Left ventricle myocardium inferior (tissue), 1 donor: ENCODE measurements around the gene SCAI. TPM values are rescaled to one million over a fixed set of nuclear protein-coding genes. Genes with fewer than 3 reads are reported as not detected.

Experiments used
- DNase-seq: peaks from one replicate; pipeline ENCODE4 v3.0.0-alpha.2; 2020
- H3K27ac ChIP-seq: fragments of 200-600 bp; replicated peaks from 2 replicates; pipeline ENCODE4 v1.8.0; 2021
- H3K27me3 ChIP-seq: fragments of 200-600 bp; 2 replicates; pipeline ENCODE4 v1.8.0; 2021; ENCODE audit warnings: low read depth
- H3K36me3 ChIP-seq: fragments of 200-600 bp; 2 replicates; pipeline ENCODE4 v1.8.0; 2021
- H3K4me1 ChIP-seq: fragments of 200-600 bp; 2 replicates; pipeline ENCODE4 v1.8.0; 2021
- H3K4me3 ChIP-seq: fragments of 200-600 bp; 2 replicates; pipeline ENCODE4 v1.8.0; 2021; ENCODE audit warnings: mild to moderate bottlenecking, moderate library complexity
- H3K9me3 ChIP-seq: fragments of 200-600 bp; replicated peaks from 2 replicates; pipeline ENCODE4 v1.8.0; 2021
- intact Hi-C: fragments of 100-400 bp; cut with micrococcal nuclease; formaldehyde crosslinking; loops from one replicate; pipeline ENCODE4 v1.11.0; 2022
- total RNA-seq: library from RNA; stranded (reverse); fragmentation: NEBNext Ultra II Directional; extraction: Animal tissue kit (Norgen Biotek cat#: 25700); gene quantifications from one replicate; pipeline ENCODE4 v1.2.1, GENCODE V29; 2021
- TF ChIP-seq, protein P1 (sequence below): fragments of 200-600 bp; IDR thresholded peaks from 2 replicates; pipeline ENCODE4 v1.8.0; 2021; ENCODE audit warnings: antibody characterized with exemption, mild to moderate bottlenecking, borderline replicate concordance
- donor health status: DM: no; HTN: yes; CAD: no; lungs with severe emphysema.

SCAI gene
- total RNA-seq, 1 donor from 2014 or later: 2.7 TPM

DNA sequence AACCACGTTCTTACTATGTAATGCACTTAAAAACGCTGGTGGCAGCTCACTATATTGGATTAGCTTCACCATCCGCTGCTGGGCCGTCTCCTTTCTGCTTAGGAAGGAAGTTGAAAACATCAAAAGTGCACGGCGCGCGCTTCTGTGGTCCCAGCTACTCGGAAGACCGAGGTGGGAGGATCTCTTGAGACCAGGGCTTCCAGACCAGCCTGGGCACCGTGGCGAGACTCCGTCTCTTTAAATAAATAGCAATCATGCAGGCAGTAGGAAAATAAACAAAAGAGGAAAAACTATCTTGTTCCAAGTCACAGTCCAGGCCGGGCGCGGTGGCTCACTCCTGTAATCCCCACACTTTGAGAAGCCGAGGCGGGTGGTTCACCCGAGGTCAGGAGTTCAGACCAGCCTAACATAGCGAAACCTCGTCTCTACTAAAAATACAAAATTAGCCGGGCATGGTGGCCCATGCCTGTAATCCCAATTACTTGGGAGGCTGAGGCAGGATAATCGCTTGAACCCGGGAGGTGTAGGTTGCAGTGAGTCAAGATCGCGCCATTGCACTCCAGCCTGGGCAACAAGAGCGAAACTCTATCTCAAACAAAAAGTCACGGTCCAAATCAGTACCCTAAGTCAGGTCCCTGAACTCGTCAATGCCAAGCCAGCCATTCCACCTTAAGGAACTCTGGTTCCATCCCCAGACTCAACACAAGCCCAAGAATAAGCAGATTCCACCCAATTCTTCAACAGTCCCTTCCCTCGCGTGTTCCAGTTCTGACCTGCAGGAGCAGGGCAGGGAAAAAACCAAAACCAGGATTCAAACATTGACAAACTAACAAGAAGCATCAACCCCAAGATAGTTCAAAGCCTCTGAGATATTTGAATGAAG, 201.4 kb downstream of the SCAI start:
- peak; percentile 47 for DNase-seq
- H3K4me3 ChIP-seq: peak overlapping the region; percentile 87
- TF ChIP-seq, protein P1, sequence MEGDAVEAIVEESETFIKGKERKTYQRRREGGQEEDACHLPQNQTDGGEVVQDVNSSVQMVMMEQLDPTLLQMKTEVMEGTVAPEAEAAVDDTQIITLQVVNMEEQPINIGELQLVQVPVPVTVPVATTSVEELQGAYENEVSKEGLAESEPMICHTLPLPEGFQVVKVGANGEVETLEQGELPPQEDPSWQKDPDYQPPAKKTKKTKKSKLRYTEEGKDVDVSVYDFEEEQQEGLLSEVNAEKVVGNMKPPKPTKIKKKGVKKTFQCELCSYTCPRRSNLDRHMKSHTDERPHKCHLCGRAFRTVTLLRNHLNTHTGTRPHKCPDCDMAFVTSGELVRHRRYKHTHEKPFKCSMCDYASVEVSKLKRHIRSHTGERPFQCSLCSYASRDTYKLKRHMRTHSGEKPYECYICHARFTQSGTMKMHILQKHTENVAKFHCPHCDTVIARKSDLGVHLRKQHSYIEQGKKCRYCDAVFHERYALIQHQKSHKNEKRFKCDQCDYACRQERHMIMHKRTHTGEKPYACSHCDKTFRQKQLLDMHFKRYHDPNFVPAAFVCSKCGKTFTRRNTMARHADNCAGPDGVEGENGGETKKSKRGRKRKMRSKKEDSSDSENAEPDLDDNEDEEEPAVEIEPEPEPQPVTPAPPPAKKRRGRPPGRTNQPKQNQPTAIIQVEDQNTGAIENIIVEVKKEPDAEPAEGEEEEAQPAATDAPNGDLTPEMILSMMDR: no peak
- no peaks in the 10 kb centered on the region for H3K9me3 ChIP-seq
- intact Hi-C loops: no loop called here
- H3K27me3 ChIP-seq: no peaks in the 10 kb centered on the region
- peaks cover 36% of the 10 kb centered on the region for H3K4me1 ChIP-seq
- H3K36me3 ChIP-seq: peaks cover 16% of the 10 kb centered on the region
- peak overlapping the region; percentile 98 for H3K27ac ChIP-seq

DNA sequence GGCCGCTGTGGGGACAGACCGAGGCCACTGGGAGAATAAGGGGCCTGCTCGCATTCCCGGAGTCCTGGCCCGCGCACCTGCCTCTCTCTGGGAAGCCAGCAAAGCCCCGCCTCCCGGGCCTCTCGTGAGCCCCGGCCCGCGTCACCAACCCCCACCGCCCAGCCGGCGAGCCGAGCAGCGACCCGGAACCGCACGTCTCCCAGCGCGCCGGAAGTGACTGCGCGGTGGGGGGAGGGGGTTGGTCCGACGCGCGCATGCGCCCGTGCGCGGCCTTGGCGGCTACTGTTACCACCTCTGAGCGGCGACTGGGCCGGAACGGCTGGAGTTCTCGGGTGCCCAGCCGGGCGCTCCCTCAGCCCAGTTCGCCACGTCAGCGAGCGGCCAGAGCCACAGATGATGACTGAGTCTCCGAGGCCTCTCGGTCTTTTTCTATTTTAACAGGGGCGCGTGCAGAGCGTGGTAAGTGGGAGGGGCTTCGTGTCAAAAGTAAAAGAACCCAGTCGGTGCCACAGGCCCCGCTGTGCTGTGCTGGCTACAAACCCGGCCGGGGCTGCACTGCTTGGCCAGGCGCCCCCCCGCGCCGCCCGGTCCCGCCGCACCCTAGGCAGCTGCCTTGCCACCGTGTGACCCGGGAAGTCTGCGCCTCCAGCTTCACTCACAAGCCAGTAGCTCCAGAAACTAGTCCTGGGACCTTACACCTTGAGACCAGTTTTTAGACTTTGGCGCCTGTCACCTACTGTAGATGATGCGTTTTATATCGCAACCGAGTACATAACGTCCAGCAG, 202.2 kb downstream of the SCAI start, which contains the start of gene GOLGA1:
TSS of gene GOLGA1 (minus strand) at position 190 of the 785 bp plus-strand sequence. CDS start 2,372 bp downstream, outside the sequence.
- Histone ChIP-seq H3K4me3 (peak within 1 kb of the TSS; percentile 87), H3K9me3 (no peaks in the 10 kb centered on the region), H3K27me3 (no peaks in the 10 kb centered on the region), H3K27ac (peak within 1 kb of the TSS; percentile 98), H3K4me1 (peaks cover 36% of the 10 kb centered on the region), H3K36me3 (peaks cover 24% of the 10 kb centered on the region)
- TF ChIP-seq, protein P1: no peak
- DNase-seq: peak; percentile 96
- intact Hi-C loops: no loop called here

DNA sequence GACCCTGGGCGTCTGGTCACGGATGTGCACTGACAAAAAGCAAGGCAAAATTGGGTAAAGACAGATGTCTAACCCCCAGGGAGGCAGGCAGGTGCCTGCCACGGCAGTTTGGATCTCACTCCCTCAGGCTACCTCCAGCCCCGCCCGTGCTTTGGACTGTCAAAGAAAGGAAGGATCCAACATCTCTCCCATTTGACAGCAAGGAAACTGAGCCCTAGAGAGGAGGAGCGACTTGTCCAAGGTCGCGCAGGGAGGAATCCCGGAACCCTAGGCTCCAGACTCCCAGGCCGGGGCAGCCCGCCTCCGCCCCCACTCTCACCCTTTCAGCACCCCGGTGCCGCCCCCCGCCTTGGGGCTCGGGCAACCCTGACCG, 202.8 kb downstream of the SCAI start:
- no peak for DNase-seq
- Histone ChIP-seq H3K36me3 (peaks cover 29% of the 10 kb centered on the region), H3K4me1 (peaks cover 36% of the 10 kb centered on the region), H3K27me3 (no peaks in the 10 kb centered on the region), H3K9me3 (no peaks in the 10 kb centered on the region), H3K27ac (peak overlapping the region; percentile 98), H3K4me3 (peak overlapping the region; percentile 87)
- intact Hi-C loops: no loop called here
- TF ChIP-seq, protein P1: no peak

DNA sequence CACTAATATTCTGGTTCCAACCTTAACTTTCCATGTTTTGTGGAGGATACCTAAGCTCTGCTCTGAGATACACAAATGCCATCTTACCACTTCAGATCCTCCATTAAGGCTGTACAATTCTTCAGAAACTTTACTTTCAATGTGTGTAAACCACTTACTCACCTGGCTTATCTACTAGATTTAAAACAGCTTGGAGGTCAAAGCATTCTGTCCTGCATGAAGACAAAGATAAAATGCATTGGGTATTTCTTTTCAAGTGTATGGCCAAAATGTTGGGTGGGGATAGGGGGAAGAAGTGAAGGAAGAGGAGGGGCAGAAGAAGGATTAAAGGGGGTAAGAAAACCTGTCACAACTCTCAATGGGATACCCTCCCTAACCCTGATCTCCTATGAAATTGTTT, 203.4 kb downstream of the SCAI start:
- Histone ChIP-seq H3K9me3 (no peaks in the 10 kb centered on the region), H3K4me3 (peak overlapping the region; percentile 87)
- intact Hi-C loops: no loop called here

DNA sequence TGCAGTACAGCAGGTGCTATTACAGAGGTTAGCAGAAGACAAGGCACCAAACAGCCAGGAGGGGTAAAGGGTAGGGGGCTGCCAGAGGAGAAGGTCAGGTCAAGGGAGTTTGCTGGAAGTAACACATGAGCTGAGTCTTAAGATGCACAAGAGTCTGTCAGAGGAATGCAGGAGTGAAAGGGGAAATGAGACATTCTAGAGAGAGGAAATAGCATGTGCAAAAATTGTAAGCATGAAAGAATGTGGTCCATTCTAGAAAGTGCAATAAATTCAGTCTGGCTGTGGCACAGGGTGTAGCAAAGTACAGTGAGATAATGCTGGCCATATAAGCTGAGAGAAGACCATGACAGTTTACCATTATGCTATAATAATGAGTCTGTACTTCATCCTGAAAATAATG, 209.0 kb downstream of the SCAI start:
- no peak for DNase-seq
- TF ChIP-seq, protein P1: no peak
- intact Hi-C loops: no loop called here
- no peaks in the 10 kb centered on the region for H3K9me3 ChIP-seq
- H3K27me3 ChIP-seq: no peaks in the 10 kb centered on the region
- H3K36me3 ChIP-seq: peaks cover 89% of the 10 kb centered on the region
- H3K4me3 ChIP-seq: no peak overlapping the region
- H3K27ac ChIP-seq: no peak overlapping the region
- H3K4me1 ChIP-seq: peaks cover 7% of the 10 kb centered on the region

More for the DNA sequence above, 203.4 kb downstream of the SCAI start:
- H3K4me1 ChIP-seq: peaks cover 36% of the 10 kb centered on the region
- H3K36me3 ChIP-seq: peaks cover 35% of the 10 kb centered on the region
- TF ChIP-seq, protein P1: no peak
- no peaks in the 10 kb centered on the region for H3K27me3 ChIP-seq
- peak overlapping the region; percentile 98 for H3K27ac ChIP-seq
- no peak for DNase-seq
